ENCODE data around the gene FILIP1L. TPM values are rescaled to one million over a fixed set of nuclear protein-coding genes. Genes with fewer than 3 reads are reported as not detected.

Gene FILIP1L
- total RNA-seq, 1 experiment from 2014 or later = 0.07 TPM

DNA sequence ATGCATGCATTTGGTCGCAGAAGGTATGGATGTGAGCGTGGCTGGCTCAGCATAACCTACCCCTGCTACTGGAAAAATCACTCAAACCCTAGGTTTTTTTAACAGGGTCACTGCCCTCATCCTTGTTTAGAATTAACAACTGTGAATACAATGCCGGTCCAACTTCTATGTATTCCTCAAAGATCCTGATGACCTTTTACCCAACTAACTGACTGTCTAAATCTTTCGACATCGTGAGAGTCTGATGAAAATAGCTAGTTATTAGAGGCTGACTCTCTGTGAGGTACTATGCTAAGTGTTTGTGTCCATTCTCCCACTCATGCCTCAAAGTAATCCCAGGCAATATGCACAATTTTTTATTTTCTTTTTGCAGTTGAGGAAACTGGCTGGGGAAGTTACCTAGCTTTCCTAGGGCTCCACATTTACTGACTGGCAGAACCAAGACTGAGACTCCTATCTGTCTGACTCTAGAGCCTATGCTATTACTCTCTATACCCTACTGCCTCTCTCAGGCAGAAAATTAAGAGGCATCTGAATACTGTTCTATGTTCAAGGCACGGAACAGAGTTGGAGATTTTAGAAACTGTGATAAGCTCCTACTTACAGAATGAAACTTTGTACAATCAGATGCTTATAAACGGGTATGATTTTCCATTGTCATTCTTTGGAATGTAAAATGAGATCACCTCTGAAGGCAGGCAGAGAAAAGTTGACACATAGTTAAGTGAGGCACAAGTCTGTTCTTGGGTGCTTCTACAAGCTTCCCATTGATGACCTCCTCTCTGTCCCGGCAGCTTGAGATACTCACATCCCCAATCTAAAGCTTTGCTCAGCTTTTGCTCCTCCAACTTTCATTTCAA is 56.4 kb downstream of the FILIP1L start:
- no peaks in the 10 kb centered on the region for H3K23me2 ChIP-seq (ENCODE audit: insufficient read length, low read depth, low read length, poor library complexity, severe bottlenecking)
- no peak overlapping the region for H2BK5ac ChIP-seq (ENCODE audit: insufficient read length, low read length)
- H2AFZ ChIP-seq (ENCODE audit: low read length) = no peak overlapping the region
- peaks cover 11 to 15% of the 10 kb centered on the region in 2 experiments for H3K4me1 Mint-ChIP-seq
- no peak for DNase-seq
- no peaks in the 10 kb centered on the region for H3K4me1 ChIP-seq (ENCODE audit: insufficient read depth, low read length)
- H2BK120ac ChIP-seq (ENCODE audit: low read depth, low read length, poor library complexity, severe bottlenecking) = no peak overlapping the region
- H3T11ph ChIP-seq (ENCODE audit: low read length) = no peak overlapping the region
- no peak overlapping the region for H3K4me2 ChIP-seq (ENCODE audit: insufficient read depth, insufficient read length, low read length)
- H2AK5ac ChIP-seq (ENCODE audit: insufficient read length, low read length) = no peak overlapping the region
- no peak overlapping the region for H2BK15ac ChIP-seq (ENCODE audit: low read depth, low read length)
- no peak overlapping the region for H3K18ac ChIP-seq (ENCODE audit: insufficient read length, low read depth, low read length)
- TF ChIP-seq, protein P1, sequence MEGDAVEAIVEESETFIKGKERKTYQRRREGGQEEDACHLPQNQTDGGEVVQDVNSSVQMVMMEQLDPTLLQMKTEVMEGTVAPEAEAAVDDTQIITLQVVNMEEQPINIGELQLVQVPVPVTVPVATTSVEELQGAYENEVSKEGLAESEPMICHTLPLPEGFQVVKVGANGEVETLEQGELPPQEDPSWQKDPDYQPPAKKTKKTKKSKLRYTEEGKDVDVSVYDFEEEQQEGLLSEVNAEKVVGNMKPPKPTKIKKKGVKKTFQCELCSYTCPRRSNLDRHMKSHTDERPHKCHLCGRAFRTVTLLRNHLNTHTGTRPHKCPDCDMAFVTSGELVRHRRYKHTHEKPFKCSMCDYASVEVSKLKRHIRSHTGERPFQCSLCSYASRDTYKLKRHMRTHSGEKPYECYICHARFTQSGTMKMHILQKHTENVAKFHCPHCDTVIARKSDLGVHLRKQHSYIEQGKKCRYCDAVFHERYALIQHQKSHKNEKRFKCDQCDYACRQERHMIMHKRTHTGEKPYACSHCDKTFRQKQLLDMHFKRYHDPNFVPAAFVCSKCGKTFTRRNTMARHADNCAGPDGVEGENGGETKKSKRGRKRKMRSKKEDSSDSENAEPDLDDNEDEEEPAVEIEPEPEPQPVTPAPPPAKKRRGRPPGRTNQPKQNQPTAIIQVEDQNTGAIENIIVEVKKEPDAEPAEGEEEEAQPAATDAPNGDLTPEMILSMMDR (conservative IDR thresholded peaks at IDR 0.05) = no peak
- H4K91ac ChIP-seq (ENCODE audit: insufficient read length, low read depth, low read length) = no peak overlapping the region
- no peak overlapping the region for H4K5ac ChIP-seq (ENCODE audit: insufficient read length, low read depth, low read length)
- H3K56ac ChIP-seq (ENCODE audit: insufficient read length, low read depth, low read length) = no peak overlapping the region
- no peaks in the 10 kb centered on the region for H4K20me1 ChIP-seq (ENCODE audit: control insufficient read depth, insufficient read depth, insufficient read length)
- H3K9me3 ChIP-seq (ENCODE audit: control insufficient read depth, low read depth, low read length) = no peaks in the 10 kb centered on the region
- peaks cover 0 to 4% (median 1%) of the 10 kb centered on the region in 3 experiments; a peak in 2 of 7 replicates for H3K36me3 Mint-ChIP-seq (ENCODE audit: insufficient read depth in 1 of 3, low read depth in 3 of 3)
- WGBS (ENCODE audit: extremely low coverage, insufficient read length, low lambda C conversion rate) = no CpG with 5 or more reads among the region's 8 CpGs
- no peak overlapping the region for H2BK20ac ChIP-seq (ENCODE audit: low read depth, low read length, poor library complexity, severe bottlenecking)
- no peaks in the 10 kb centered on the region for H3K79me1 ChIP-seq (ENCODE audit: insufficient read depth, low read depth, low read length, poor library complexity, severe bottlenecking)
- H3K27ac ChIP-seq (ENCODE audit: insufficient read length, low read depth, low read length) = no peak overlapping the region
- H3K79me2 ChIP-seq (ENCODE audit: insufficient read depth, low read length) = no peaks in the 10 kb centered on the region
- H3K9ac ChIP-seq (ENCODE audit: extremely low read depth, insufficient read length, low read length) = no peak overlapping the region
- no peak overlapping the region for H2BK12ac ChIP-seq (ENCODE audit: insufficient read length, low read depth, low read length)
- no peak overlapping the region for H4K8ac ChIP-seq (replicated peaks; ENCODE audit: insufficient read length, low read depth, low read length)
- H3K27me3 ChIP-seq (ENCODE audit: insufficient read depth, low read length) = no peaks in the 10 kb centered on the region
- no peak overlapping the region for H3K23ac ChIP-seq (ENCODE audit: insufficient read length, low read depth, low read length)
- no peak overlapping the region for H3K4ac ChIP-seq (ENCODE audit: low read depth, low read length)
- no peak overlapping the region for H3K14ac ChIP-seq (ENCODE audit: insufficient read depth, low read length)
- 0 out of 7 replicates have a peak overlapping the region, but pooled peaks of 1 of the 3 experiments have one; percentile 54 for H3K27ac Mint-ChIP-seq
- no peaks in the 10 kb centered on the region for H3K9me3 Mint-ChIP-seq
- no peak overlapping the region for H3K4me3 Mint-ChIP-seq
- no peaks in the 10 kb centered on the region for H3K27me3 Mint-ChIP-seq (ENCODE audit: low read depth)
